Brain microvascular endothelial cell (primary cell): Measurements from ENCODE around the gene RNF138.
A peak's percentile ranks its signal among the peaks of the same experiment; 100 is the strongest.
"Not testable (repeated sequence)": the region's sequence is repeated elsewhere in the genome, so short reads cannot be mapped to it uniquely, and the experiment has no call there.

ENCODE experiments used
- DNase-seq: peaks from one replicate; pipeline ENCODE4 v3.0.0-alpha.2; 2020
- H3K27ac ChIP-seq: fragments of 250-450 bp; sonication (Bioruptor Pico); 2 replicates; pipeline ENCODE4 v1.5.1; 2020; ENCODE audit warnings: mild to moderate bottlenecking, moderate library complexity
- H3K27me3 ChIP-seq: fragments of 250-450 bp; sonication (Bioruptor Pico); replicated peaks from 2 replicates; pipeline ENCODE4 v1.5.1; 2020; ENCODE audit warnings: mild to moderate bottlenecking
- H3K36me3 ChIP-seq: fragments of 250-450 bp; sonication (Bioruptor Pico); replicated peaks from 2 replicates; pipeline ENCODE4 v1.5.1; 2020; ENCODE audit warnings: mild to moderate bottlenecking
- H3K4me3 ChIP-seq: 2 replicates; pipeline ENCODE4 v1.5.1; 2011; ENCODE audit warnings: low read depth, mild to moderate bottlenecking, control low read depth, low read length, moderate library complexity
- CTCF ChIP-seq: IDR thresholded peaks from 2 replicates; pipeline ENCODE4 v1.5.1; 2011; ENCODE audit warnings: low read depth, mild to moderate bottlenecking, moderate library complexity, low read length, control low read depth, inconsistent platforms; ENCODE audit errors: missing control alignments
- in situ Hi-C: cut with HindIII; loops from 2 replicates; pipeline ENCODE4 v1.10.0; 2017; ENCODE audit warnings: low sequenced_read_pairs, low pct_ligation_motif_present

RNF138 gene

GRCh38 chr18:32148185-32148870 lies 56.7 kb downstream of the RNF138 start:
- in situ Hi-C loops = no loop called here
- DNase-seq = no peak
- no peak for TF ChIP-seq CTCF
- Histone ChIP-seq H3K27ac (no peak overlapping the region), H3K27me3 (no peaks in the 10 kb centered on the region), H3K4me3 (no peak overlapping the region), H3K36me3 (no peaks in the 10 kb centered on the region)

- H3K27ac ChIP-seq = no peak overlapping the region
- no peak for TF ChIP-seq CTCF
- H3K27me3 ChIP-seq = no peaks in the 10 kb centered on the region
- no peaks in the 10 kb centered on the region for H3K36me3 ChIP-seq
- in situ Hi-C loops = no loop called here
- H3K4me3 ChIP-seq = no peak overlapping the region
- no peak for DNase-seq
These were observed 61.2 kb downstream of the RNF138 start for GRCh38 chr18:32152705-32153448.

DNA sequence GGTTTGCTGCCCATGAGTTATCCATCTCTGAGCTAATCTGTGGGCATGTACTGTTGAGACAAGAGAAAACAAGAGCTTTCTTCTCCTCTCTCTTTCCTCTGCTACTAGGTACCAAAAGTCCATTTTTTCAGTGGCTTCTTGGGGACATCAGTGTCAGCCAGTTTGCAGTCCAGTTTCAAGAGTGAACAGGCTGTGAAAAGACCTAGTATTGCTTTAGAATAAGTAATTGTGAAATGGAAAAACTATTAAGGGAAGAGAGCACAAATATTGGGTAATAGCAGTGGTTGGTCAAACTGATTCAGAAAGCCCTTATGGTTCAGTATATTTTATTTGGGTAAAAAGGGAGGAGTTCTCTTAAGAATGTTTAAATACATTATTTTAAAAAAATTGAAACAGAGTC lies 65.2 kb downstream of the RNF138 start:
- in situ Hi-C loops = no loop called here
- no peak for DNase-seq
- no peak for TF ChIP-seq CTCF

GRCh38 chr18:32157580-32157979 lies 65.9 kb downstream of the RNF138 start:
- no peak overlapping the region for H3K27ac ChIP-seq
- no peaks in the 10 kb centered on the region for H3K27me3 ChIP-seq
- no peak for DNase-seq
- no peak for TF ChIP-seq CTCF
- no peak overlapping the region for H3K4me3 ChIP-seq
- in situ Hi-C loops = no loop called here
- H3K36me3 ChIP-seq = no peaks in the 10 kb centered on the region

More for the DNA sequence above, 65.2 kb downstream of the RNF138 start:
- H3K36me3 ChIP-seq = no peaks in the 10 kb centered on the region
- no peak overlapping the region for H3K4me3 ChIP-seq
- no peaks in the 10 kb centered on the region for H3K27me3 ChIP-seq
- no peak overlapping the region for H3K27ac ChIP-seq

- no peak overlapping the region for H3K27ac ChIP-seq
- DNase-seq = peak; percentile 80
- in situ Hi-C loops = no loop called here
- peak overlapping the region; percentile 22 for H3K4me3 ChIP-seq
- no peaks in the 10 kb centered on the region for H3K36me3 ChIP-seq
- no peaks in the 10 kb centered on the region for H3K27me3 ChIP-seq
- peak; percentile 90 for TF ChIP-seq CTCF
These were observed 66.5 kb downstream of the RNF138 start for GRCh38 chr18:32158108-32158624.

DNA sequence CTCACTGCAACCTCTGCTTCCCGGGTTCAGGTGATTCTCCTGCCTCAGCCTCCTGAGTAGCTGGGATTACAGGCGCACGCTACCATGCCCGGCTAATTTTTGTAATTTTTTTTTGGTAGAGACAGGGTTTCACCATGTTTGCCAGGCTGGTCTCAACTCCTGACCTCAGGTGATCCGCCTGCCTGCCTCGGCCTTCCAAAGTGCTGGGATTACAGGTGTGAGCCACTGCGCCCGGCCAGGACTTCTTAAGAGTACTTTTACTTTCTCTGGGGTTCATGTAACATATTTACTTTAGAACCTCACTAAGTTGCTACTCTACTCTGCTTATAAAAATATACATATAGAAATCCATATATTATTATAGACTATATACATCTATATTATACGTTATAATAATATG lies 67.0 kb downstream of the RNF138 start:
- in situ Hi-C loops, DNase-seq, H3K36me3 ChIP-seq, H3K27ac ChIP-seq, H3K4me3 ChIP-seq, H3K27me3 ChIP-seq: not testable (repeated sequence)
